Fibroblast of lung (primary cell): Measurements from ENCODE around the gene AKNAD1.

ENCODE experiments used
- EZH2 ChIP-seq: IDR thresholded peaks from 2 replicates; pipeline ENCODE4 v1.5.1; 2012; ENCODE audit warnings: low read length, control low read depth, mild to moderate bottlenecking; ENCODE audit errors: missing control alignments
- TF ChIP-seq, protein P1 (sequence below), 2 donors: IDR thresholded peaks in 1 of 2; conservative IDR thresholded peaks in 1 of 2; 1 replicate in 1 of 2; 2 replicates in 1 of 2; pipeline ENCODE4 v1.5.1; 2011 to 2012; ENCODE audit warnings: low read length in 2 of 2, control low read depth in 1 of 2, inconsistent platforms in 1 of 2, low read depth in 1 of 2, mild to moderate bottlenecking in 1 of 2

GRCh38 chr1:108811611-108812010, 45.3 kb downstream of the AKNAD1 start:
- TF ChIP-seq, protein P1, sequence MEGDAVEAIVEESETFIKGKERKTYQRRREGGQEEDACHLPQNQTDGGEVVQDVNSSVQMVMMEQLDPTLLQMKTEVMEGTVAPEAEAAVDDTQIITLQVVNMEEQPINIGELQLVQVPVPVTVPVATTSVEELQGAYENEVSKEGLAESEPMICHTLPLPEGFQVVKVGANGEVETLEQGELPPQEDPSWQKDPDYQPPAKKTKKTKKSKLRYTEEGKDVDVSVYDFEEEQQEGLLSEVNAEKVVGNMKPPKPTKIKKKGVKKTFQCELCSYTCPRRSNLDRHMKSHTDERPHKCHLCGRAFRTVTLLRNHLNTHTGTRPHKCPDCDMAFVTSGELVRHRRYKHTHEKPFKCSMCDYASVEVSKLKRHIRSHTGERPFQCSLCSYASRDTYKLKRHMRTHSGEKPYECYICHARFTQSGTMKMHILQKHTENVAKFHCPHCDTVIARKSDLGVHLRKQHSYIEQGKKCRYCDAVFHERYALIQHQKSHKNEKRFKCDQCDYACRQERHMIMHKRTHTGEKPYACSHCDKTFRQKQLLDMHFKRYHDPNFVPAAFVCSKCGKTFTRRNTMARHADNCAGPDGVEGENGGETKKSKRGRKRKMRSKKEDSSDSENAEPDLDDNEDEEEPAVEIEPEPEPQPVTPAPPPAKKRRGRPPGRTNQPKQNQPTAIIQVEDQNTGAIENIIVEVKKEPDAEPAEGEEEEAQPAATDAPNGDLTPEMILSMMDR (conservative IDR thresholded peaks at IDR 0.05 in 1 of 2, IDR thresholded peaks at IDR 0.05 in 1 of 2; ENCODE audit: low read depth in 1 of 2, low read length in 2 of 2) = no peak
- TF ChIP-seq EZH2 = no peak
